ENCODE measurements around the gene ERVK3-1. TPM values are rescaled to one million over a fixed set of nuclear protein-coding genes. Genes with fewer than 3 reads are reported as not detected.

ERVK3-1 gene
- total and polyA plus RNA-seq, 2 of the 13 experiments (the other 11 are each of a cell fraction or from before 2014, with no cell fraction given): 28.5 to 38.7 TPM

- TF ChIP-seq ZNF407 (CRISPR knock-in tag; IDR thresholded peaks at IDR 0.05; ENCODE audit: not compliant biosample characterization): peak; percentile 77
- TF ChIP-seq BRCA1 (CRISPR knock-in tag; IDR thresholded peaks at IDR 0.05): no peak
- no peak for TF ChIP-seq PCBP2 (optimal IDR thresholded peaks at IDR 0.05; ENCODE audit: low read depth, low read length, poor library complexity, severe bottlenecking)
- no peak for TF ChIP-seq ZNF207 (IDR thresholded peaks at IDR 0.05; ENCODE audit: borderline replicate concordance)
- no peak for TF ChIP-seq GTF2F1 (IDR thresholded peaks at IDR 0.05; ENCODE audit: low read length)
- peak; percentile 80; the same call in 1 of the 2 replicates for TF ChIP-seq ZNF749 (CRISPR knock-in tag; IDR thresholded peaks at IDR 0.05; ENCODE audit: borderline replicate concordance)
- no peak; the same call in 1 of the 2 replicates for TF ChIP-seq ZNF841 (CRISPR knock-in tag; IDR thresholded peaks at IDR 0.05; ENCODE audit: borderline replicate concordance)
- no peak for TF ChIP-seq REL (CRISPR knock-in tag; conservative IDR thresholded peaks at IDR 0.05)
- TF ChIP-seq ZNF775 (CRISPR knock-in tag; IDR thresholded peaks at IDR 0.05; ENCODE audit: borderline replicate concordance): no peak
- peak; percentile 86; the same call in 1 of the 2 replicates for TF ChIP-seq SALL2 (CRISPR knock-in tag; IDR thresholded peaks at IDR 0.05)
- TF ChIP-seq ZNF572 (CRISPR knock-in tag; IDR thresholded peaks at IDR 0.05): no peak
- no peak for TF ChIP-seq ZFP36L2 (CRISPR knock-in tag; IDR thresholded peaks at IDR 0.05)
- TF ChIP-seq MTF1 (CRISPR knock-in tag; IDR thresholded peaks at IDR 0.05): no peak
- TF ChIP-seq FOXP1 (IDR thresholded peaks at IDR 0.05): no peak
- TF ChIP-seq FOXP1 (CRISPR knock-in tag; IDR thresholded peaks at IDR 0.05): no peak
- peak; percentile 99 for TF ChIP-seq CREM (IDR thresholded peaks at IDR 0.05)
- TF ChIP-seq CREM (CRISPR knock-in tag; IDR thresholded peaks at IDR 0.05): peak; percentile 81
- TF ChIP-seq MLXIP (CRISPR knock-in tag; IDR thresholded peaks at IDR 0.05; ENCODE audit: borderline replicate concordance): no peak
- TF ChIP-seq PITX1 (CRISPR knock-in tag; IDR thresholded peaks at IDR 0.05): peak; percentile 57; the same call in 1 of the 2 replicates
Observed at GRCh38 chr19:58326914-58327726, 21.9 kb downstream of the ERVK3-1 start, which contains the start of gene ZSCAN22 (continued).
